Astrocyte (in vitro differentiated cells and primary cell): ENCODE results near the gene NT5C3B. TPM values are rescaled to one million over a fixed set of nuclear protein-coding genes. Genes with fewer than 3 reads are reported as not detected.

Experiments
- DNase-seq: peaks from one replicate; pipeline ENCODE4 v3.0.0-alpha.2; 2010; ENCODE audit warnings: low read depth
- FAIRE-seq: peaks from 2 replicates; lab custom pipeline; 2011; peaks lifted over from hg19 to GRCh38; lab: Jason Lieb, UNC
- H2AFZ ChIP-seq: 2 replicates; pipeline ENCODE4 v1.6.0; 2012; ENCODE audit warnings: low read depth, low read length, inconsistent platforms
- H3K27ac ChIP-seq: 2 replicates; pipeline ENCODE4 v1.5.1; 2011; ENCODE audit warnings: low read depth, low read length, inconsistent platforms
- H3K27me3 ChIP-seq: 2 replicates; pipeline ENCODE4 v1.6.0; 2011; ENCODE audit warnings: low read length, inconsistent platforms; ENCODE audit not compliant: insufficient read depth
- H3K36me3 ChIP-seq: 2 replicates; pipeline ENCODE4 v1.5.1; 2011; ENCODE audit warnings: low read length, inconsistent platforms; ENCODE audit not compliant: insufficient read depth
- H3K4me1 ChIP-seq: 2 replicates; pipeline ENCODE4 v1.5.1; 2011; ENCODE audit warnings: low read length, inconsistent platforms; ENCODE audit not compliant: insufficient read depth
- H3K4me2 ChIP-seq: 2 replicates; pipeline ENCODE4 v1.6.0; 2012; ENCODE audit warnings: low read length, inconsistent platforms
- H3K4me3 ChIP-seq: 2 replicates; pipeline ENCODE4 v1.5.1; 2011; ENCODE audit warnings: low read depth, mild to moderate bottlenecking, low read length, inconsistent platforms; ENCODE audit not compliant: insufficient read depth
- H3K79me2 ChIP-seq: 2 replicates; pipeline ENCODE4 v1.6.0; 2012; ENCODE audit warnings: mild to moderate bottlenecking, low read length, inconsistent platforms; ENCODE audit not compliant: insufficient read depth
- H3K9ac ChIP-seq: 2 replicates; pipeline ENCODE4 v1.6.0; 2012; ENCODE audit warnings: mild to moderate bottlenecking, low read length, inconsistent platforms
- H3K9me3 ChIP-seq: 2 replicates; pipeline ENCODE4 v1.5.1; 2012; ENCODE audit warnings: low read depth, mild to moderate bottlenecking, low read length, inconsistent platforms; ENCODE audit not compliant: insufficient read depth
- H4K20me1 ChIP-seq: 2 replicates; pipeline ENCODE4 v1.6.0; 2012; ENCODE audit warnings: low read length, inconsistent platforms; ENCODE audit not compliant: insufficient read depth
- H3K27ac Mint-ChIP-seq: one replicate; pipeline ENCODE4 v1.8.0; 2021; ENCODE audit warnings: mild to moderate bottlenecking, mixed read lengths; ENCODE audit not compliant: unreplicated experiment
- H3K27me3 Mint-ChIP-seq: one replicate; pipeline ENCODE4 v1.8.0; 2021; ENCODE audit warnings: low read depth, mixed read lengths; ENCODE audit not compliant: unreplicated experiment
- H3K36me3 Mint-ChIP-seq: one replicate; pipeline ENCODE4 v1.8.0; 2021; ENCODE audit warnings: low read depth, mixed read lengths; ENCODE audit not compliant: unreplicated experiment
- H3K4me1 Mint-ChIP-seq: one replicate; pipeline ENCODE4 v1.8.0; 2021; ENCODE audit warnings: low read depth, mixed read lengths; ENCODE audit not compliant: unreplicated experiment
- H3K4me3 Mint-ChIP-seq: one replicate; pipeline ENCODE4 v1.8.0; 2021; ENCODE audit warnings: mild to moderate bottlenecking, moderate library complexity, mixed read lengths; ENCODE audit not compliant: unreplicated experiment
- H3K9me3 Mint-ChIP-seq: one replicate; pipeline ENCODE4 v1.8.0; 2021; ENCODE audit warnings: mild to moderate bottlenecking, mixed read lengths; ENCODE audit not compliant: unreplicated experiment
- CTCF ChIP-seq: IDR thresholded peaks from 2 replicates; pipeline ENCODE4 v1.5.1; 2011; ENCODE audit warnings: low read depth, mild to moderate bottlenecking, inconsistent platforms, low read length, moderate library complexity; ENCODE audit not compliant: insufficient read depth
- EZH2 ChIP-seq: IDR thresholded peaks from 2 replicates; pipeline ENCODE4 v1.6.1; 2012; ENCODE audit warnings: mild to moderate bottlenecking, low read length, inconsistent platforms; ENCODE audit not compliant: insufficient read depth
- total RNA-seq: library from RNA; stranded (reverse); gene quantifications from 2 replicates; pipeline ENCODE4 v1.2.1, GENCODE V29; 2021

Gene NT5C3B
- total RNA-seq, 1 donor from 2014 or later = 56.1 TPM

- Mint-ChIP-seq H3K36me3 (peaks cover 12% of the 10 kb centered on the region), H3K27me3 (no peaks in the 10 kb centered on the region), H3K9me3 (no peaks in the 10 kb centered on the region), H3K4me1 (peaks cover 39% of the 10 kb centered on the region), H3K4me3 (peak overlapping the region; percentile 68), H3K27ac (peak overlapping the region; percentile 89)
- Histone ChIP-seq H3K4me1 (peaks cover 39% of the 10 kb centered on the region), H3K79me2 (peaks cover 41% of the 10 kb centered on the region), H3K36me3 (no peaks in the 10 kb centered on the region), H4K20me1 (peaks cover 52% of the 10 kb centered on the region), H2AFZ (no peak overlapping the region), H3K27me3 (no peaks in the 10 kb centered on the region), H3K4me3 (no peak overlapping the region), H3K9ac (no peak overlapping the region), H3K27ac (no peak overlapping the region), H3K4me2 (no peak overlapping the region), H3K9me3 (no peaks in the 10 kb centered on the region)
- no peak for FAIRE-seq
- TF ChIP-seq EZH2 (no peak), CTCF (no peak)
- DNase-seq = no peak
These were observed 54.5 kb downstream of the NT5C3B start for GRCh38 chr17:41781404-41782110.

- peaks cover 18% of the 10 kb centered on the region for H3K36me3 Mint-ChIP-seq
- Histone ChIP-seq H3K79me2 (peaks cover 43% of the 10 kb centered on the region), H3K4me3 (no peak overlapping the region), H3K36me3 (no peaks in the 10 kb centered on the region), H3K4me2 (no peak overlapping the region), H3K4me1 (peaks cover 37% of the 10 kb centered on the region), H3K9me3 (no peaks in the 10 kb centered on the region), H3K27ac (no peak overlapping the region), H4K20me1 (peaks cover 57% of the 10 kb centered on the region), H3K27me3 (no peaks in the 10 kb centered on the region), H3K9ac (no peak overlapping the region), H2AFZ (no peak overlapping the region)
- H3K4me1 Mint-ChIP-seq = peaks cover 52% of the 10 kb centered on the region
- no peak overlapping the region for H3K27ac Mint-ChIP-seq
- no peaks in the 10 kb centered on the region for H3K27me3 Mint-ChIP-seq
- H3K4me3 Mint-ChIP-seq = no peak overlapping the region
- H3K9me3 Mint-ChIP-seq = no peaks in the 10 kb centered on the region
- no peak for TF ChIP-seq EZH2
- no peak for TF ChIP-seq CTCF
- FAIRE-seq = no peak
- DNase-seq = no peak
These were observed 56.1 kb downstream of the NT5C3B start for GRCh38 chr17:41779954-41780353.

GRCh38 chr17:41777574-41778188, 58.4 kb downstream of the NT5C3B start:
- Histone ChIP-seq H2AFZ (no peak overlapping the region), H3K4me3 (no peak overlapping the region)

More at GRCh38 chr17:41777574-41778188, 58.4 kb downstream of the NT5C3B start:
- Mint-ChIP-seq H3K4me1 (peaks cover 62% of the 10 kb centered on the region), H3K9me3 (no peaks in the 10 kb centered on the region), H3K36me3 (peaks cover 18% of the 10 kb centered on the region), H3K27ac (no peak overlapping the region), H3K4me3 (peak overlapping the region; percentile 23), H3K27me3 (no peaks in the 10 kb centered on the region)
- TF ChIP-seq EZH2 (no peak), CTCF (no peak)
- DNase-seq = peak; percentile 90
- Histone ChIP-seq H3K36me3 (no peaks in the 10 kb centered on the region), H3K27me3 (no peaks in the 10 kb centered on the region), H3K79me2 (peaks cover 35% of the 10 kb centered on the region), H3K27ac (peak overlapping the region; percentile 81), H3K4me1 (peaks cover 38% of the 10 kb centered on the region), H3K4me2 (peak overlapping the region; percentile 79), H3K9me3 (no peaks in the 10 kb centered on the region), H4K20me1 (peaks cover 40% of the 10 kb centered on the region), H3K9ac (peak overlapping the region; percentile 50)
- FAIRE-seq = no peak
